ENCODE results near the gene SETD1B.

- TF ChIP-seq CTCF (IDR thresholded peaks at IDR 0.05) (no peak), POLR2A (IDR thresholded peaks at IDR 0.05) (no peak), EP300 (IDR thresholded peaks at IDR 0.05) (no peak)
Measured at GRCh38 chr12:121793440-121793837, 10.4 kb upstream of the SETD1B start, which contains the start of gene RHOF.
